Retina (tissue), 1 donor: Measurements from ENCODE around the gene CASS4.

Experiments
- DNase-seq: peaks from one replicate; pipeline ENCODE4 v3.0.0-alpha.2; 2016

Gene CASS4

GRCh38 chr20:56423886-56424285 lies 11.8 kb downstream of the CASS4 start:
- no peak for DNase-seq

- no peak for DNase-seq
Measured at GRCh38 chr20:56424931-56425330, 12.9 kb downstream of the CASS4 start.

- no peak for DNase-seq
Measured at GRCh38 chr20:56426026-56426425, 14.0 kb downstream of the CASS4 start.

GRCh38 chr20:56426926-56427325 lies 14.9 kb downstream of the CASS4 start:
- DNase-seq, result no peak

DNA sequence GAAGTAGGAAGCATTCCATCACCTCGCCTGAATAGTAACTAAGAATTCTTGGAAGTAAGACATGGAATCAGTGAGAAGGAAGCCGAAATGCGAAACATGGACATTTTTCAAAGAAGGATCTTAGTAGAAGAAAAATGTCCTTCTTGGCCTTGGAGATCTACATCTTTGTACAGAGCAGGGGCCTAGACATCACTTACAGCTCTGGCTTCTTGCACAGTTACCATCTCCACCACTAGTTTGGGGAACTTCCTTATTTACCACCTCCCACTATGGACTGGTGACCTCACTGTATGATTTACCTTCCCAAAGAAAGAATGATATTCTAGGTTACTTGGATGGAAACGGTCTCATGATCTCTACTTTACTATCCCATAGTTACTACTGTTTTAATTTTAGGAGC lies 15.7 kb downstream of the CASS4 start:
- DNase-seq, result no peak

DNA sequence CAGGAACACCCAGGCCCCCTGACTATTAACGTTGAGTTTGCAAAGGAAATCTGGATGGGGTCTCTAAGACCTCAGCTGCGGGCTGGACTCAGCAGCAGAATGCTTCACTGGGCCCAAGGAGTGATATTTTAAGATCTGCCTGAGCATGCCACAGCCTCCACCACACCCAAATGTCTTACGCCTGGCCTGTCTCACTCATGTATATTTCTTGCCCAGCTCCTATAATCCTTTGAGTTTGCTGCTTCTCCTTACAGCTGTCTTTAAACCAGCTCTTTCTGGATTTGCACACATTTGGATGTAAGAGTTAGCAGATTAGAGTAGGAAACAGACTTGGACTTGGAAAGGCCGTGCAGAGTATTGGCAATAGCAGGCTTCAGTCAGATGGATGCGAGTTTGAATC lies 16.4 kb downstream of the CASS4 start:
- DNase-seq, result no peak

GRCh38 chr20:56428881-56429280 lies 16.8 kb downstream of the CASS4 start:
- no peak for DNase-seq

DNA sequence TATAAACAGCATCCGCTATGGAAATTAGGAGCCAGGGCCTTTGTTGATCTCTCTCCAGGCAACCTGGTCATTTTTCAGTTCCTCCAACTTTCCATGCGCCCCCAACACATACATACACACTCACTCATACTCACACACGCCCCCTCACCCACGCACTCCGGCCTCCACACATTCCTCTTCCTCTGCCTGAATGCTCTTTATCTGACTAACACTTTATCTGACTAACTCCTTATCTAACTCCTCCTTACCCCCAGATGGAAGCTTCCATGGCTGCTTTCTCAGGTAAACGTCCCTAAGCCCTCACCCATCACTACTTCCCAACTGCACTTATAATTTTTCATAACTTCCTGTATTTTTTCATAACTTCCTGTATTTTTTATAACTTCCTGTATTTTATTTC lies 17.4 kb downstream of the CASS4 start:
- DNase-seq, result no peak

DNA sequence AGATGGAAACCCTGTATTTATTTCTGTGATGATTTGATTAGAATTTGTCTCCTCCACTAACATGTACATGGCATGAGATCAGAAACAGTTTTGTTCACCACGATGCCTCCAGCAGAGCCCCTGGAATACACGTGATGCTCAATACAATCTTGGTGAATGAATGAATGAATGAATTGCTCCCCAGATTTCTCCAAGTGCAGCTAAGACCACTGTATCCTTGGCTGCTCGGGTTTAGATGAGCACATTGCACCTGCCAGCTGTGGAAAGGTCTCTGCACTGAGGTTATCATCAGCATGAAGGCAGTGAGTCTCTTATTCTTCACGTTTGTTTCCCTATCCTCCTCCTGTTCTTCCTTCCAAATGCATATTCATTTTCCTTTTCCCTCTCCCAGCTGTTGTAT lies 17.9 kb downstream of the CASS4 start:
- no peak for DNase-seq

DNA sequence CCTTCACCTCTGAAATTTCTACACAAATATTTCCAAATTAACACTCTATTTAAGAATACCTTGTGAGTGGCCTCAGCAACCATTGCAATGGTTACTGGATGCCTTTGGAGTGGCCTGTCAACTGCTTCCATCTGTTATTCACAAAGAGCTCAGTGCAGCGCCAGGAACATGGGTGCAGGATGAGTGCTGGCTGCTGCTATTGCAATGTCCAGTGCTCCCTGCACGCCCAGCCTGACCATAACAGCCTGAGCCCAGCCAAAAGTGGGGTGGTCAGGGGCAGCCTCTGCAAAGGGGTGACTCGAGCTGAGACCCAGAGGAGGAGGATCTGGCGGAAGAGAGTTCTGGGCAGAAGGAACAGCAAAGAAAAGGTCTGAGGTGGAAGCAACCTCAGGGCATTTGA lies 18.4 kb downstream of the CASS4 start:
- DNase-seq, result no peak

DNA sequence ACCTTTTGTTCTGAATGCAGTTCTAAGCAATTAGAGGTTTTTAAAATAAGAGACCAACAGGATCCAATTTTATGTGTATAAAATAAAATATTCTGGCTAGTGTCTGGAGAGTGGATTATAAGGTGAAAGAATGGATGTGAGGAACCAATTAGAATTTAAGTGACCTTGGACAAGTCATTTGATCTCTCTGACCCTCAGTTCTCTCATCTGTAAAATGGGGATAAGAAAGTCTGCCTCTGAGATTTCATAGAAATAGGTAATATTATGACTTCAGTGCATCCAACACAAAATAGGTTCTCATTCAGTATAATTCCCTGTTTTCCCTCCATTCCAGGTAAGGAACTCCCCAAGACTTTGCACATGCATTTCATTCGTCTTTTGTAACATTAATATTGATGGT lies 18.9 kb downstream of the CASS4 start:
- no peak for DNase-seq

DNA sequence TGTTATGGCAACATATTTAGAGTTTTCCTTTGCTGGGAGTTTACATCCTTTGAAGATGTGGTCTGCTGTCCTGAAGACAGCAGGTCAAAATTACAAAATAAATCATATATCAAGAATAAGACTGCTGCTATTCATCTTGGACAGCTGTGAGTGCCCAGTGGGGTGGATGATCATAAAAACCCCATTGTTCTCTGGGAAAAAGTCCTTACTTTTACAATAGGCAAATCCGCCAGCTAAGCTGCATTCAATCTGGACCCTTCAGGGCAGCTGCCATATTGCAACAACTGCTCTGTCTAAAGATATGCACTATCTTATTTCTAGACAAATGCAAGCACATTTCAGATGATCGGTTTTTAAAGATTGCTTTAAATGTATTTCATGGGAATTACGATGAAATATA lies 19.4 kb downstream of the CASS4 start:
- DNase-seq, result no peak

DNA sequence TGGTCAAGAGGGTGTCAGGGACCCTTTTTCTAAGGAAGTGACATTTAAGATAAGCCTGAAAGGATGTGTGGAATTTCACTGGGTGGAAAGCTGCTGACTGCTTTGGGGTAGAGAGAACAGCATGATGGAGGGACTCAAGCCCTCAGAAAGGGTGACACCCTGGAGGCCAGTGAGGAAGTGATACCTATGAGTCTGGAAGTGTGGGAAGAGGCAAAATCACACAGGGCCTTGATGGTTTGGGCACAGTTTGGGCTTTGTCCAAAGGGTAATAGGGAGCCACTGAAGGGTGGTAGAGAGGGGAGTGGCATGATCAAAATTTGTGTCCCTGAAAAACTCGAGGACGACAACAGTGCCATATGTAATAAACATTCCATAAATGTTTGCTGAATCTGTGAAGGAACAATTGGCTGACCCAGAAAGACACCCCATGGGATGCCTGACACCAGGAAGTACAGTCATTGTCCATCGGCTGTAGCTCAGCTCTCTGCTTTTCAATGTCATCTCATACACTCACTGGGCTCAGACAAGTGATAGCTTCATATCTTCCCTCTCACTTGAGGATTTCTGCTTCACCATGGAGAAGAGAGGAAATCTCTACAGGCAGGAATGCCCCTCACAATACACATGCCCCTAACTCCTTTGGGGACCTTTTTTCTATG lies 21.3 kb downstream of the CASS4 start:
- no peak for DNase-seq

GRCh38 chr20:56433880-56434255 lies 21.8 kb downstream of the CASS4 start:
- DNase-seq, result no peak

DNA sequence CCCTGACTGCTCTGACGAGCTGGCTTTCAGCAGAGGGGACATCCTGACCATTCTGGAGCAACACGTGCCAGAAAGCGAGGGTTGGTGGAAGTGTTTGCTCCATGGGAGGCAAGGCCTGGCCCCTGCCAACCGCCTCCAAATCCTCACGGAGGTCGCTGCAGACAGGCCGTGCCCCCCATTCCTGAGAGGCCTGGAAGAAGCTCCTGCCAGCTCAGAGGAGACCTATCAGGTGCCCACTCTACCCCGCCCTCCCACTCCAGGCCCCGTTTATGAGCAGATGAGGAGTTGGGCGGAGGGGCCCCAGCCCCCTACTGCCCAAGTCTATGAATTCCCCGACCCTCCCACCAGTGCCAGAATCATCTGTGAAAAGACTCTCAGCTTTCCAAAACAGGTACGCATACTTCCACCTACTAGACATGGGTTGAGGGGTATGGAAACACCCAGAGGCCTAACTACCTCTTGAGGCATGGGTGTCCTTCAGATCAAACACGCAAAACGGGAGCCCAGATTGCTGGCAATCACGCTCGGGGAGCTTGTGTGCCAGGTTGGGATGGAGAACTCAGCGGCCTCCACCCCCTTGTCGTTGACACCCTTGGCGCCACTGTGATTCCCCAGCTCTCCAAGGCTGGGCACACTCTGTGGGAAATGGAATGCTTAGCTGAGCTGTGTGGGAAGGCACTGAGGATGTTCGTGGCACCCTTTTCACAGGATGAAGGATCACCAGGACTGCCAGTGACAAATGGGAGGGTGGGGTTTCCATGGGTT lies 25.3 kb downstream of the CASS4 start:
- no peak for DNase-seq

GRCh38 chr20:56438284-56438683 lies 26.2 kb downstream of the CASS4 start:
- no peak for DNase-seq

- DNase-seq, result no peak
Measured at GRCh38 chr20:56439771-56440291, 27.8 kb downstream of the CASS4 start.

GRCh38 chr20:56440346-56441007 lies 28.4 kb downstream of the CASS4 start:
- DNase-seq, result no peak

- DNase-seq, result no peak
Measured at GRCh38 chr20:56442389-56443365, 30.6 kb downstream of the CASS4 start.

DNA sequence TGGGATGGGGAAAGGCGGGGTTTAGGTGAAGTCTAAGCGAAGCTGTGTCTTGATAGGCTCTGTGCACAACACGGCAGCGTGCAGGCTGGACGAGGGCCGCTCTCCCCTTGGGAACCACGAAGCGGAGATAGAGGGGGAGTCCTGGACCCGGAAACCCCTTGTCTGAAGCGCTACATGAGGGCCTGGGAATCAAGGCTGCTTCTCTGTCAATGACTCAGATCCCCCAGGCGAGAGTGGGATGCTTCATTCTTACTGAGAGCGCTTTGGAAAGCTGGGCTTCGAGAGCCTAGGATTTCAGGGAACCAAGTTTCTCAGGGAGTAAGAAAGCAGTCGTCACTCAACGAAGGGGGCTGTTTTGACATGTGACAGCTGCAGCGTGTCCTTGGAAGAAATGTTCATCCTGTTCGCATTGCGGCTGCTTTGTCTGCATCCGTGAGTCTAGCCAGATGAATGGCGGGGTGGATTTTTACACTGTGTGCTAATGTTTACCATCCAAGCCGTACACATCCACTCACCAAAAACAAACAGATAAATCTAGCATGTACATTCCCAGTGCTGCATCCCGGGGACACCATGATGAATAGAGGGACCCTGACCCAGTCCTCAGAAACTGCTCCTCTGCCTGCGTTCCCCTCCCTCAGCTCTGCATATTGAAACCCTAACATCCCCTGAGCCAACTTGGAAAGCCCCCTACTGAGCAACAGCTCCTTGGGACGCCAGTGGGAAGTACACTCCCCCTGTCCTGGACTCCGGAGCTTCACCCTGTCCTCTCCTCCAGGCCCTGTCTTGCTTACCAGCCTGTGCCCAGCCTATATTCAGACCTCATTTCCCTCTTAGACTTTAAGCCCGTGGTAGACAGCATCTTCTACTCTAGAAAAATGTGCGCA lies 31.8 kb downstream of the CASS4 start:
- no peak for DNase-seq

- no peak for DNase-seq
Measured at GRCh38 chr20:56445130-56445529, 33.1 kb downstream of the CASS4 start.

DNA sequence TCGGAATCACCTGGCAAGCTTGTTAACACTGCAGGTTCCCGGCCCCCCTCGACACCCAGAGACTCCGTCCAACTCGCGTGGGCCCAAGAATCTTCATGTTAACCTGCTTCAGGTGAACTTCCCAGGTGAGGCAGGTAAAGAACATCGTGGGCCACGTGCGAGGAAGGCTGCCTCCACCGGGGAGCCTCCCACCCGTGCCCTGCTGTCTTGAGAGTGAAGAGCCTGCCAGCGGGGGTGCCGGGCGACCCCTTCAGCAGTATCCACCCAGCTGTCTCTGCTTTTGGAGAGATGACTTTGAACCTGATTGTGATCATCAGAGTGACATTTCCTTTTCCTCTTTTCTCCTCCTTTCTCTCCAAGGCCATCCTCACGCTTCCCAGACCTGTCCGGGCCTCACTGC lies 33.5 kb downstream of the CASS4 start:
- no peak for DNase-seq
